C4-2B (cell line): ENCODE data around the gene MYLIP.

Source experiments
- H3K27ac ChIP-seq: fragments of 450-650 bp; 2 replicates; pipeline ENCODE4 v1.5.1; 2017
- CTCF ChIP-seq: fragments of 450-650 bp; conservative IDR thresholded peaks from 2 replicates; pipeline ENCODE4 v1.5.1; 2017; ENCODE audit warnings: mild to moderate bottlenecking
- ZFX ChIP-seq: fragments of 450-650 bp; IDR thresholded peaks from 2 replicates; pipeline ENCODE4 v1.6.1; 2017

Gene MYLIP

GRCh38 chr6:16139556-16139955 lies 10.7 kb downstream of the MYLIP start:
- H3K27ac ChIP-seq, result no peak overlapping the region
- TF ChIP-seq ZFX, result no peak

- H3K27ac ChIP-seq, result no peak overlapping the region
- no peak for TF ChIP-seq CTCF
- TF ChIP-seq ZFX, result no peak
Measured at GRCh38 chr6:16140607-16141006, 11.7 kb downstream of the MYLIP start.

- no peak for TF ChIP-seq ZFX
- TF ChIP-seq CTCF, result no peak
- H3K27ac ChIP-seq, result no peak overlapping the region
Measured at GRCh38 chr6:16141514-16141913, 12.6 kb downstream of the MYLIP start.

- TF ChIP-seq ZFX (no peak), CTCF (no peak)
- no peak overlapping the region for H3K27ac ChIP-seq
Measured at GRCh38 chr6:16145038-16145437, 16.2 kb downstream of the MYLIP start.

GRCh38 chr6:16146028-16146427 lies 17.1 kb downstream of the MYLIP start:
- TF ChIP-seq CTCF (no peak), ZFX (no peak)

GRCh38 chr6:16146527-16146955 lies 17.7 kb downstream of the MYLIP start:
- TF ChIP-seq CTCF, result no peak
- no peak for TF ChIP-seq ZFX
- peak overlapping the region; percentile 56 for H3K27ac ChIP-seq

More at GRCh38 chr6:16146028-16146427, 17.1 kb downstream of the MYLIP start:
- H3K27ac ChIP-seq, result peak overlapping the region; percentile 56

GRCh38 chr6:16148498-16148897 lies 19.6 kb downstream of the MYLIP start:
- H3K27ac ChIP-seq, result no peak overlapping the region
- no peak for TF ChIP-seq ZFX
- TF ChIP-seq CTCF, result no peak

GRCh38 chr6:16149305-16149704 lies 20.4 kb downstream of the MYLIP start:
- no peak for TF ChIP-seq CTCF
- no peak for TF ChIP-seq ZFX
- H3K27ac ChIP-seq, result no peak overlapping the region
